NCI-H2196 treated with DMSO at 0.1 percent for 48 hours (cell line): ENCODE data around the gene ENOX1.

Experiments
- DNase-seq: peaks from one replicate; lab custom pipeline; 2025; ENCODE audit not compliant: unreplicated experiment; lab: John Stamatoyannopoulos, UW

Gene ENOX1

DNA sequence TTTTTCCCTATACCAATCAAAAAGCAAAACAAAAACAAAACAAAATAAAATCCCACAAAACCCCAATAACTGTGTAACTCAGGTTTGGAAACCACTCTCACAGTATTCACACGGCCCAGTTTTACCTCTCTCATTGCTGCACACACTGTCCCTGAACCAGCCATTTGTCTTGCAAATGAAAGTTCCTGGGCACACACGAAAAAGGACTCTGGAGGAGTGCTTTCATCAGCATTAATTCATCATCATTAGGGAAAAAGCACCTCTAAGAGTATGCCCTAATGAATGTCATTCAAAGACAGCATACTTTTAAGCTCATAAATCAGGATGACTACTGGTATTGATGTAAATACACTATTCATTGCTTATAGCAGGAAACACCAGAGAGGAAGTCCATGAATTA, 457.1 kb downstream of the ENOX1 start:
- DNase-seq = no peak

DNA sequence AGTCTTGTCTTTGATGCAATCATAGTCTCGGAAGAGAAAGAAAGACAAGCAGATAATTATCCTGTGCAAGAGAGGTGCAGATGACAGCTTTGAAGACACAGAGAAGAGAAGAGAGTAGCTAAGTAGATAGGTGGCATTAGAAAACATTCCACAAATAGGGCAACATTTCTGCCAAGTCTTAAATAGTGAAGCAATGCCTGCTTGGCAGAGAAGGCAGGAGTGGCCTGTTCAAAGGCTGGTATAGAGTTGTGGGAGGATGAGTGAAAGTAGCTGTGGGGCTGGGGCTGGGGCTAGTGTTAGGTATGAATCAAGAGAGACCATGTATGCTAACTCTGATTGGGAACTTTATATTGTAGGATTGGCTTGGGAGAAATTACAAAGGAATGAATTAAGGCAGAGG, 457.9 kb downstream of the ENOX1 start:
- no peak for DNase-seq

DNA sequence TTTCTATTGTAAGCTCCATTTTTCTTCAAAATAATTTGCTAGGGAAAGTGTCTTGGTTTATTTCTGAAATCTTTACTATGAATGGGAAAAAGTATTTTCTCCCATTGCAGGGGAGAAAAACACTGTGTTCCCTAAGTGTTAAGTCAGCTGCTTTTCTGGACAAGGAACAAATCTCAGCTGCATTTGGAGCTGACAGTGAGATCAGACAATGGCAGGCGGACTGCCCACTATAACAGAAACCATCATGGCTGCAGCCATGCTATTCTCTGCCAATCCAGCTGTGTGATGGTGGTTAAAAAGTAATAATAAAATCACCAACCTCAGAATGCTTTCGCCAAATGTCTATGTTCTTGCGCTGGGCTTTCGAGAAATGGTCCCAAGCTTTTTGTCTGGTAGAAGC, 460.7 kb downstream of the ENOX1 start:
- DNase-seq = no peak

DNA sequence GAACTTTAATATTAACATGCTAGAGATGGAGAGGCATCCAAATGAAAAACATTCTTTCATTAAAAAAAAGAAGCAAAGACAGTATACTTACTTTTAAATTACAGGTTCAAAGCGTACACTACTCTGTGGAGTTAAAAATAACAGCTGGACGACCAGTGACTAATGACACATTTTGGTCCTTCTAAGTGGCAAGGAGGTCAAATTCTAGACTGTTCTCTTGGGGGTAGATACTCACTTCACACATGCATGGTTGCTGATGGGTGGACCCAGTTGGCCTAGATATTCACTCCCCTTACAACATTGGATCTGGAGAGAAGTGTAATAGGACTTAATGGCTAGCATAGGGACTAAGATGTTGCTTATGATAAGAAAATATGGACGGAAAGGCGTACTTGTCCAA, 461.1 kb downstream of the ENOX1 start:
- DNase-seq = no peak

DNA sequence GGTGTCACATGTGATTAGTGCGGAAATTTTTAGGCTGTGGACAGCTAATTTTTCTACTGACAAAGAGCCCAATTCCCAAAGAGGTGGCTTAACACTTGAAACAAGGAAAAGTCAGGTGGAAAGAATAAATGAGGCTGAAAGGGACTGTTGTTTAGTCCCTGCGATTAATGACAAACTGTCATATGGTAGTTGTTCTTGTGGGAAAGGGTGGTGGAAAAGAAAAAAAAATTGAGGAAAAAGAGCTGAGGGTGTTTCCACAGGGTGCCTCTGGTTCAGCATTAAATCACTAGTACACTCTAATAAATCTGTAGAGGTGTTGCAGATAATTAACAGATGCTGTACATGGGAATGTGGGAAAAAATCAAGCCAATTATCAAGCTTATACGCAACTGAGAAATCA, 462.6 kb downstream of the ENOX1 start:
- DNase-seq = no peak

DNA sequence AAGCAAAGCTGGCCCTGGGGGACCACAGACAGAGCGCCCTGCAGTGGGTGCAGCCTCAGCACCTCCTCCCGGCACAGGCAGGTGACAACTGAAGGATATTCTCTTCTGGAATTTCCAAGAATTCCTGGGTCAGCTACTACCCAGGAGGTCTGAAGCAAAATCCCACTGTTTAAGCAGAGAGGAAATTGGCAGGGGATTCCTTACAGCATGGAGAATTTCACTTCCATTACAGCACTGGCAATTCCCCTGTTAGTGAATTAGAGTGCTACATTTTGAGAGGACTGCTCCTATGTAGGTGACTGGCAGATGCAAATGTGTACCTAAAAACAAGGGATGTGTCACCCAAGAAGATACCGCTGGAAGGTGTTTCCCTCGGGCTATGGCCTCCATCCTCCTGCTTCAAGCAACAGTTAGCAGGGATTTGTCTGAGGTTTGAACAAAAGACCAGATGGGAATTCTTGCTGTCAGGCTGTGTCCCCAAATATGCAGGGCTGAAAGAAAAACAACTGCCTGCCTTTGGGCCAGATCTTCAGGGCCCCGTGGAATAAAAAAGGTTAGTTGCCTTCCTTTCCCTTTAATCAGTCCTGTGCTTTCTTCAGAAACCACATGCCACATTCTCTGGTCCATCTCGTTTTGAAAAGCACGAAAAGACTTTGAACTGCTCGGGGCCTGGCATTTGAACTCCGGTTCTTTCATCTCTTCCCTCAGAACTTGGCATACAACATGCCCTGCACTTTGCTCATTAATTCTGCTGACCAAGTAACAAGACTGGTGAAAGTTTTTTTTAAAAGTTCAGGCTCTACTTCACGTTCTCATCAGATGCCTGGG, 466.9 kb downstream of the ENOX1 start:
- no peak for DNase-seq

DNA sequence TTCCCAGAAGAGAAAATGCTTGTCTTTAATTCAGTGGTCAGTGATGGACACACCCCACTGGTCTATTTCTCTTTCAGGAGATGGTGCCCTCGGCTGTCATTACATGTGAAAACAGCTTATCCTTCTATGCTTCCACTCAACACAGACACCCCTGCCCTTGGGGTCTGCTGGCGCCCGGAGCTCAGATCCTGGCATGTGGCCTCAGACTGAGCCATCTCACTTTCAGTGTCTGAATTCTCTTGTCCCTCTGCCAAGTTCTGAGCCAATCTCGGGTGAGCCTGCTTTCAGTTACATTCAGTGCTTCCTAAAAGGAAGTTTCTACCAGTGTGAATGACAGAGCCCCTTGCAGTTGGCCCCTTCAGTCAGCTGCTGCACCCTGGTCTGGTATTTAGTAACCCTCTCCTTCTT, 469.8 kb downstream of the ENOX1 start:
- DNase-seq = no peak

DNA sequence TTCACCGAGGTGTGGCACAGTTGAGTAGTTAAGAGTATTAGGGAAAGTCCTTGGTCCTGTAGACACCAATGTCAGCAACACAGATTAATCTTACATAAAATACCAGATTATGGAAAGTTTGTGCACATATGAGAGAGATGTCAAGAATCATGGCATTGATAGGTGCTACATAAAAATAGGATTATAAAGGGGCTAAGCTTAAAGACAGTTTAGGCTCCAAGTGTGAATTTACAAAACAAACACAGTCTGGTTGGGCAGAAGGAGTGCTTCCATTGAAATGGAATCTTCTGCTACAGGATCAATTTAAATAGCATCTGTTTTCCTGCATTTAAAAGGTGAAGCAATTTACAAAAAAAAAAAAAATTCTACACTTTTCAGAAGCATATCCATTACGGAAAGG, 470.5 kb downstream of the ENOX1 start:
- DNase-seq = no peak

DNA sequence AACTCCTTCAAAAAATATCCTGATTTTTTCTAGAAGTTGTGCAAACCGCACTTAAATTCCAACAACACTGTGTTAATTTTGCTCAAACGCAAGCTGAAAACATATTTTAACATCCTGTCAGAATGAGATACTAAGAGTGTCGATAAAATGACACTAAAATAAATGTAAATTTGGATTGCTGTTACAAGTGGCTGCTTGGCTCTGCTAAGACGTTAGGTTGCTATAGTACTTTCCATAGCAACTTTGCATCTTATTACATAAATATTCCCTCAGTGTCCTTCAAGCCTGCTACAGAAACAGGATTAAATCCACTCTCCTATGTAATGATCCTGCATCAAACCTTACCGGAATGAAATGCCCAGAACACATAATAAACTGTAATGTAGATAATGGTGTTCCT, 471.2 kb downstream of the ENOX1 start:
- no peak for DNase-seq

DNA sequence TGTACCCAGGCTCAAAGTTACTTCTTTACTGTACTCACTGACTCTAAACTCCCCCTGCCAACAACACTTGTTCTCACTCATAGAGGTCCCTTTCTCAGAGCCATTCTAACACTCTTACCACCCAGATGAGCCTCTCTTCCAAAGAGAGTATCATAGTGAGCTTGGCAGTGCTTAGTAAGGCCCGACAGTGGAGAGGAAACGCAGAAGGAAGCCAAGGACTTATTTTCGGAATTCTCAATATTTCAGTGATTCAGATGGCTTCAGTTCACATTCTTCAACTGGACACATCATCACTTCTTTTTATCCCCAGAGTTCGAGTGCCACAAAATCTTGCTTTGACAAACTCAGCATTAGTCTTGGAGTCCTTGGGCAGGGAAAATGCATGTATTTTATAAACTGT, 477.5 kb downstream of the ENOX1 start:
- DNase-seq = no peak

DNA sequence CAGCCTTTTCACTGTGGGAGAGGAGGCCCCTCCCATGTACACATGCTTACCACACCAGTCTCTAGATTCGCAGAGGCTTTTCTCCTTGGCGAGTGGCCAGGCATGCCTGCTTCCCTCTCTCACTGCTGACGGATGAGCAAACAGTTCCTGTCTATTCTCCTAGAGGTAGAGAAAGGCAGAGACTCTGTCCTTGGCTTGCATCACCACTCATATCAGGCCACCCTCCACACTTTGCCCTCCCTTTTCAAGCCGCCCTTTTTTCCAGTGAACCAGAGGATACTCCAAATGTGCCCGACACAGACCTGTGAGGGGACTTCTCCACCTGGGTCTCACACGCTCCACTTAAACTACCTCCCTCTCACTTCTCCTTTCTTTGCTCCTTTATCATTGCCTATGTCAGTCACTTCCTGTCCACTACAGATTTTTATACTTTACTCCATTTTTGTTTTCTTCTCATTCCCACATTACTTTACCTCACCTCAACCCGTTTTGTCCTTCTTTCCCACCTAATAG, 478.8 kb downstream of the ENOX1 start:
- no peak for DNase-seq

DNA sequence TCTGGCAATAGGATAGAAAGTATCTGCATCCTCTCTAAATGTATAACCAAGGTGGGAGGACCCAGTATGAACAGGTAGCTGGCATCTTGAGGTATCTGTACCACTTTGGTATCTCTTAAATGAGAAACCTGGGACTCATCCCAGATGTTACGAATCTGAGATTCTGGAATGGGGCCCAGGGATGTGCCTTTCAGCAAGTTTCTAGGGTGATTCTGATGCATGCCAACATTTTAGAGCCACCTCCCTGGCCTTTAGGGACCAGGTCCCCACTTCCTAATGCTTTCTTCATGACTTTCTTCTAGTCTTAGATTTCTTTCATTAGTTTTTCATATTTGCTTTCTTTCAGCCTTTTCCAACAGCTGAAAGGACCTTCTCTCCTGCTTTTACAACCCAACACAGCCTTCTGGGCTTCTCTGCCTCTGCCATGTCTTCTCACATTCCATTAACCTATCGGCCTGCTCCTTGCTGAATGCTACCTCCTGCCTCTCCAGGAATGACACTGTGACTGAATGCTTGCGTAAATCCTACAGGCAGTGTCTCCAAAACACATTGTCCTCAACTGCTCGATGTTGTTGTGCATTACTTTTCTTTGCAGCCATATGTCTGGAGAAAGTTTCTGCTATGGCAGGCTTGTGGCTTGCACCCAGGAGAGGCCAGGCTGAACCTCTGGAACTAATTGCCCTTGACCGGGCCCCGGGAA, 479.4 kb downstream of the ENOX1 start:
- no peak for DNase-seq

DNA sequence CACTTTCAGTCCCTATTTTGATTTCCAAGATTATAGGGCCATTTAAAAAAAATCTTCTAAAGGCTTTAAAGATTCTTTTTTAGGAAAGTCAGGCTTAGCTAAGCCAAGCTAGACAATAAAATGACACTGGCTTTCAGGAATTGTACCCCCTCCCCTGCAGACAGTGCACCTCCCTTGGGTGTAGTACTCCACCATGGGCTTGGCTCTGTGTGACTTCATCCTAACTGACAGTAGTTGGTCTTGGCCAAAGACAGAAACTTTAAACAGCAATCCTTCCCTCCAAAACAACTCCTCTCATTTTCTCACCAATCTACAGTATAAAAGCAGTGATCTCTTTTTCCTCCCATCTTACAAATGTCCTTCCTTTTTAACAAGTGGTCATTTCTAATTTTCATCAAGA, 480.4 kb downstream of the ENOX1 start:
- no peak for DNase-seq

DNA sequence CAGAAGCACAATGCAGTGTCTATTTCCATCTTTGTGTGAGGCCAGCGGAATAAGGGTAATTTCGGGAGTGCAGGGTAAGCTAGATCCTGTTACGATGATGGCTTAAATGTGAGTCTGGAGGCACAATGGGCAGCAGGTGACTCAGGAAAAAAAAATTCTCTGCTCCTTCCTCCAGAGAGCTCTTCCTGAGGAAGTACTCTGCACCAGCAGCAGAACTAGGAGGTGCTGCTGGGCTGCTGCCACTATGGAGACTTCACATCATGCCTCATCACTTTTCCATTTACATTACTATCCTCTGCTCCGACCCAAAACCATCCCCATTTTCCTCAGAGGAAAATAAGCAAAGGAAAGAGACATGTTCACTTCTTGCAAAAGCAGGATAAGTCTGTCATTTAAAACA, 481.4 kb downstream of the ENOX1 start:
- no peak for DNase-seq

DNA sequence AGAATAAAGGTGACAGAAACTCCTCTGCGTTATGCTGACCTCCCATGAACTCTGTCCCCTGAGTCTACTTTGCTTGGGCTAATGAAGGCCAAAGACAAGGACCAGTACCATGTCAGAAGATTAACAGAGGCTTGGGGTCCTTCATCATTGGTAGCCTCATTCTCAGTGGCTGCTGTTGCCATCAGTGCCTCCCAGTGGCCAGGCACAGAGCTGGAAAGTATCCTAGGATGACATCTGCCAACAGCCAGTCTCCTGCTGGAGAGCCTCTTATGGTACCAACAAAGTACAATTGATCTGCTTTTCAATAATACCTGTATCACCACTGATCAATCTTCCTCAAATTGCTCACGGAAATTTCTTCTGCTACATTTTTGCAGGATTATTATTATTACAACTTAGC, 481.8 kb downstream of the ENOX1 start:
- DNase-seq = no peak

DNA sequence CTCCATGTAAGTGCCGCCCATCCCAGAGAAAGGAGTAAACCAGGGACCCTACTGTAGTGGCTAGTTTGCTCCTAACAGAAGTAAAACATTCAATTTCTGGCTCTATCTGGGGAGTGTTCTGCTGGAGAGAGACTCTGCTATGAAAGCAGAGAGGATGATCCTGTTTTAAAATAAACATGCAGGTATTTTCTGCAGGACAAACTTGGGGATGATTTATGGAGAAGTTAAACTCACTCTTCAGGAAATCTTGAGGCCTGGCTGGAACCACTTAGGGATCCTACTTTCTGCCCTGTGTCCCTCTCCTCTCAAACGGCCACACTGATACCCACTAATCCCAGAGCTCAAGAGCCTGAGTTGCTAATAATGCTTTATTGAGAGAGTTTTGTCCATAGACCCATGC, 482.3 kb downstream of the ENOX1 start:
- no peak for DNase-seq

DNA sequence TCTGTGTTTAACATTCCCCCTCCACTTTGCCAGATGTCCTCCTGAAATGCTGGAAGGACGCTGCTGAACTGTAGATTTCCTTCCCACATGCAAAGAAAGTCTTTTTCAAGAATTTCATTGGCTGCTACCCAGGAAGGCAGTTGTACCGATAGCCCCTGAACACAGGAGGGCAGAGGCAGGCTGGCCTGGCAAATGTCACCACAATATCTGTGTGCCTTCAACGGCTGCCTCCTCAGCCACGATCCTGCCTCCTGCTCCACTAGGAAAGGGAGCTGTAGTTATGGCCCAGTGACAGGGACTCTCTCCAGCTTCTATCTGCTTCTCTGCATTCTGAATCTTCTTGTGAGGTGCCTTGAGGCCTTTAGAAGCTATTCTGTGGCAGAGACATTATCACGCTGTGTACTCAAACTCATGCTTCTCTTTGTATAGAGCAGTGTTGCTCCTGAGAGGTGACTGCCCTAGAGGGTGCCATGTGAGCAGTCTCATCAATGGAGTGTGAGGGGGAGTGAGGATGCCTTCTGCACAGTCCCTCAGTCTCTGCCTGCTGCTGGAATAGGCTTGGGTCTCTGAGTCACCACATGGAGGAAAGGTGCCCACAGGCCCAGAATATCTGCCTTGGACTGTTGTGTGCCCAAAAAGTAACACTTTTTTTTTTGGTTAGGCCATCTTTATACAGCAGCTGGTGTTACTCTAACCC, 483.6 kb downstream of the ENOX1 start:
- DNase-seq = no peak

DNA sequence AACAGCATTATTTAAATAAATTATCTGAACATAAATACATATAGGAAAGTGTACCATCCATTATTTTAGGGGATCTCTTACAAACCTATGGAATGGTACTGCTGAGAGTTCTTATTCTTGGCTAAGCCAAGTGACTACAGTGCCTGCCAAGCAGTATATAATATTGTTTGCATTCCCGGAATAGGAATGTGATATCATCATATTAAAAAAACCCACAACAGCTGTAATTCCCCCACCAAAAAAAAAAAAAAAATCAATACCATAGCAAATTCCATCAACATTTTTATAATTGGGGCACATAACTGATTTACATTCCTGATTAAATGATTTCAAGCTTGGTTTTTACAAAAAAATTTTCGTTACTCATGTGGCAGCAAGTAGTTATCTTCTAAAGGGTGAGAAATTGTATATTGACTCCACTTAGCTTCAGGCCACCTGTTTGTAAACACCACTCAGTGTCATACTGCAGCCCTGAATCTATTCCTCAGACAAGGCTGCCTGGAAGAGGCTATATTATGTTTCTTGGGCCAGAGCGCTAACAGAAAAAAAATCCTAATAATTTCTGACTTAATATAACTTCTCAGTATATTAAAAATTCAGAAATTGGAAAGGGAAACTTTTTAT, 485.3 kb downstream of the ENOX1 start:
- DNase-seq = no peak

DNA sequence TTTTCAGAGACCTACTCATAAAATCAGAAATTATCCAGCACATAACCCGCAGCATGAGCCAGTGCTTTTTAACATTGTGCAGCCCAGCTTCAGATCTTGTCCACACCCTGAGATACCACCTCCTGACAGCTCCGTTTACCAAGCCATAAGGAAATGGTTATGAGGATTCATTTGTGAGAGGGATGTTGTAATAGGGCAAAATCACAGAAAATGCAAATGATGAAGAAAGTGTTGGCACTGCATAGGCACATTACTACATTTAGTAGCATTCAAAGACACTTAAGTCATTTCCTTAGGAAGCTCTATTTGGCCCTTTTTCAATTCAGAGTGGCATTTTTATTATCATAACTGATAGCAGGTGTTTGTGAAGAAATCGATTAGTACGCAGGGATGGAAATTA, 485.9 kb downstream of the ENOX1 start:
- DNase-seq = no peak

DNA sequence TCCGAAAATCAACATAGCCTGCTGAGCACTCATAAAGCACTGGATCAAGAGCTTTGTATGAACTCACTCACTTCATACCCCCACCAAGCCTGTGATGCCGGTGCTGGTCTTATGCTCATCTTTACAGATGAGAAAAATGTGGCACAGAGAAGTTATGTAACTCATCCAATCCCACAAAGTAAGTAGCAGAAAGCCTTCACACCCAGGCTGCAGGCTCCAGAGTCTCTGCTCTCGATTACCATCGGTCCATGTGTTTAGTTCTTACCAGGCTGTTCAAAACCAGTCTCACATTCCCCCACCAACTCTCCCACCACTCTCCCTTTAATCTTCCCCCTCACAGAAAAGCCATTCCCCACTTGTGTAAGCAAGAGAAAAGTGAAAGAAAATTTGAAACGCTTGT, 487.4 kb downstream of the ENOX1 start:
- no peak for DNase-seq

DNA sequence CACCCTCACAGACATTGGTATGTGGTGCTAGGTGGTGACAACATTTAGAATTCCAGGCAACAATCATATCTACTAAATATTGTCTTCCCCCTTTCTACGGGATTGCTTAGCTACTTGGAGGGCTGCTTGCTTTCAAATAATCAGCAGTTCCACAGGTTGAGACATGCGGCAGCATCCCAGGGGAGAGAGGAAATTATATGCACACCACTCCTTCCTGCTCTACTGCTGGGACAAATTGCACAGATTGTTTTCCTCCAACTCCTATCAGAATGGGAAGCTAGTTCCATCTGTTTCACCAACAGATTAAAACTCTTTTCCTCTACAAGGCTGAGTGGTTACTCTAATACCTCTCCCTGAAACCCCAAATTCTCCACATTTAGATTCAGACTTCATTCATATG, 488.0 kb downstream of the ENOX1 start:
- no peak for DNase-seq
